Neuronal stem cell (in vitro differentiated cells): ENCODE data around the gene HENMT1.
"Not testable (repeated sequence)": the region's sequence is repeated elsewhere in the genome, so short reads cannot be mapped to it uniquely, and the experiment has no call there.

ENCODE experiments used
- DNase-seq: peaks from one replicate; pipeline ENCODE4 v3.0.0-alpha.2; 2013; ENCODE audit warnings: low spot score
- H2AFZ ChIP-seq: one replicate; pipeline ENCODE4 v1.6.1; 2013; ENCODE audit warnings: mild to moderate bottlenecking, low read length, inconsistent platforms
- H2AK5ac ChIP-seq: 2 replicates; pipeline ENCODE4 v1.6.1; 2013; ENCODE audit warnings: low read depth, mild to moderate bottlenecking, inconsistent platforms, low read length, moderate library complexity, mixed read lengths
- H2BK120ac ChIP-seq: 2 replicates; pipeline ENCODE4 v1.6.1; 2013; ENCODE audit warnings: low read depth, mild to moderate bottlenecking, inconsistent platforms, low read length, moderate library complexity, mixed read lengths
- H2BK12ac ChIP-seq: one replicate; pipeline ENCODE4 v1.6.1; 2013; ENCODE audit warnings: low read length, inconsistent platforms
- H2BK15ac ChIP-seq: 2 replicates; pipeline ENCODE4 v1.6.1; 2013; ENCODE audit warnings: mild to moderate bottlenecking, low read length, inconsistent platforms, mixed read lengths
- H2BK5ac ChIP-seq: one replicate; pipeline ENCODE4 v1.6.1; 2013; ENCODE audit warnings: inconsistent platforms, mild to moderate bottlenecking, low read length, moderate library complexity
- H3K14ac ChIP-seq: one replicate; pipeline ENCODE4 v1.6.1; 2013; ENCODE audit warnings: low read length, inconsistent platforms
- H3K18ac ChIP-seq: 2 replicates; pipeline ENCODE4 v1.6.1; 2013; ENCODE audit warnings: low read length, inconsistent platforms
- H3K23ac ChIP-seq: 2 replicates; pipeline ENCODE4 v1.6.1; 2013; ENCODE audit warnings: low read depth, mild to moderate bottlenecking, mixed read lengths, low read length, inconsistent platforms; ENCODE audit not compliant: poor library complexity
- H3K27ac ChIP-seq: replicated peaks from 3 replicates; pipeline ENCODE4 v1.5.1; 2013; ENCODE audit warnings: low read length, inconsistent platforms
- H3K27me3 ChIP-seq, 3 experiments: 2 replicates each; pipeline ENCODE4 v1.6.1; 2013; ENCODE audit warnings: low read length in 3 of 3, mild to moderate bottlenecking in 2 of 3, inconsistent platforms in 1 of 3, low read depth in 1 of 3, mixed read lengths in 1 of 3, moderate library complexity in 1 of 3; ENCODE audit not compliant: control insufficient read depth in 3 of 3, insufficient read depth in 3 of 3
- H3K36me3 ChIP-seq, 2 donors: replicated peaks in 1 of 2; 2 replicates each; pipeline ENCODE4 v1.6.1; 2013; ENCODE audit warnings: low read length in 2 of 2; ENCODE audit not compliant: control insufficient read depth in 2 of 2, insufficient read depth in 2 of 2
- H3K4ac ChIP-seq: 2 replicates; pipeline ENCODE4 v1.6.1; 2013; ENCODE audit warnings: inconsistent platforms, mild to moderate bottlenecking, low read length, moderate library complexity
- H3K4me1 ChIP-seq, 2 donors: 1 replicate in 1 of 2; 2 replicates in 1 of 2; pipeline ENCODE4 v1.6.1; 2013; ENCODE audit warnings: low read length in 2 of 2, low read depth in 1 of 2; ENCODE audit not compliant: control insufficient read depth in 2 of 2, insufficient read depth in 1 of 2
- H3K4me2 ChIP-seq: one replicate; pipeline ENCODE4 v1.6.1; 2013; ENCODE audit warnings: mild to moderate bottlenecking, low read length, inconsistent platforms; ENCODE audit not compliant: insufficient read depth, poor library complexity, severe bottlenecking
- H3K4me3 ChIP-seq, 2 donors: 2 replicates each; pipeline ENCODE4 v1.5.1; 2013; ENCODE audit warnings: low read length in 2 of 2, mild to moderate bottlenecking in 2 of 2, inconsistent platforms in 1 of 2, moderate library complexity in 1 of 2
- H3K79me1 ChIP-seq: one replicate; pipeline ENCODE4 v1.6.1; 2013; ENCODE audit warnings: low read depth, mild to moderate bottlenecking, inconsistent platforms, low read length, moderate library complexity
- H3K9ac ChIP-seq: one replicate; pipeline ENCODE4 v1.6.1; 2013; ENCODE audit warnings: mild to moderate bottlenecking, low read depth, low read length, inconsistent platforms; ENCODE audit not compliant: poor library complexity
- H3K9me3 ChIP-seq, 2 donors: replicated peaks in 1 of 2; 2 replicates each; pipeline versions ENCODE3 to v1.6.1; 2013; ENCODE audit warnings: low read length in 2 of 2, mild to moderate bottlenecking in 2 of 2, inconsistent platforms in 1 of 2, low read depth in 1 of 2, mixed read lengths in 1 of 2, moderate library complexity in 1 of 2; ENCODE audit not compliant: control insufficient read depth in 2 of 2, insufficient read depth in 1 of 2
- H4K8ac ChIP-seq: one replicate; pipeline ENCODE4 v1.6.1; 2013; ENCODE audit warnings: low read depth, mild to moderate bottlenecking, inconsistent platforms, low read length, moderate library complexity
- H4K91ac ChIP-seq: one replicate; pipeline ENCODE4 v1.6.1; 2013; ENCODE audit warnings: low read length, low read depth, mild to moderate bottlenecking, inconsistent platforms; ENCODE audit not compliant: poor library complexity
- WGBS, 2 donors: extraction: QIAGEN DNeasy Blood & Tissue Kit; methylation state at CpG; one replicate each; pipeline ENCODE4 v1.1.7; 2013; ENCODE audit warnings: missing lambda C conversion rate in 2 of 2, mixed read lengths in 1 of 2; ENCODE audit not compliant: insufficient read length in 2 of 2, insufficient replicate concordance in 1 of 2; ENCODE audit errors: extremely low coverage in 2 of 2; 5-methylcytosine and 5-hydroxymethylcytosine counted together

The HENMT1 gene

GRCh38 chr1:108703939-108704338, 43.0 kb upstream of the HENMT1 start:
- no peak overlapping the region for H3K14ac ChIP-seq
- H3K4me3 ChIP-seq = no peak overlapping the region
- peaks cover 9 to 35% of the 10 kb centered on the region in 2 donors for H3K36me3 ChIP-seq
- H2AK5ac ChIP-seq = no peak overlapping the region
- WGBS, 2 donors = no CpG with 5 or more reads among the region's 6 CpGs
- no peak overlapping the region for H3K4me2 ChIP-seq
- H3K27ac ChIP-seq = no peak overlapping the region
- no peak for DNase-seq
- no peaks in the 10 kb centered on the region for H3K79me1 ChIP-seq
- H3K23ac ChIP-seq = no peak overlapping the region
- no peak overlapping the region for H2AFZ ChIP-seq
- H4K8ac ChIP-seq = no peak overlapping the region
- no peak overlapping the region for H2BK120ac ChIP-seq
- no peak overlapping the region for H3K18ac ChIP-seq
- H3K4ac ChIP-seq = no peak overlapping the region
- no peak overlapping the region for H4K91ac ChIP-seq
- H3K27me3 ChIP-seq = peaks cover 0 to 2% (median 0%) of the 10 kb centered on the region in 3 experiments
- no peaks in the 10 kb centered on the region for H3K4me1 ChIP-seq
- H2BK15ac ChIP-seq = no peak overlapping the region
- H2BK5ac ChIP-seq = no peak overlapping the region
- no peak overlapping the region for H3K9ac ChIP-seq
- H2BK12ac ChIP-seq = no peak overlapping the region
- H3K9me3 ChIP-seq = no peaks in the 10 kb centered on the region

DNA sequence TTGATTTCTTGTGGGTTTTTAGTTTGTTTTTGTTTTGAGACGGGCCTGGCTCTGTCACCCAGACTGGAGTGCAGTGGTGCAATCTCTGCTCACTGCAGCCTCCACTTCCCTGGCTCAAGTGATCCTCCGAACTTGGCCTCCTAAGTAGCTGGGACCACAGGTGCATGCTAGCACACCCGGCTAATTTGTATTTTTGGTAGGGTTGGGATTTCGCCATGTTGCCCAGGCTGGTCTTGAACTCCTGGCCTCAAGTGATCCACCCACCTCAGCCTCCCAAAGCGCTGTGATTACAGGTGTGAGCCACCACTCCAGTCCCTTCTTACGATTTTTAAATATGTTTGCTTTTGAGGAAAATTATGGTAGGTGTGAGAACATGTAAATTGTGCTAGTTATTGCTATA, 41.2 kb upstream of the HENMT1 start:
- not testable (repeated sequence) for H3K14ac ChIP-seq, H2BK120ac ChIP-seq, H2AFZ ChIP-seq, H2BK5ac ChIP-seq, H3K23ac ChIP-seq, H3K18ac ChIP-seq, H3K4me3 ChIP-seq, H3K4me1 ChIP-seq, H2BK12ac ChIP-seq, H3K27ac ChIP-seq, H4K8ac ChIP-seq, DNase-seq, H3K9me3 ChIP-seq, H2BK15ac ChIP-seq, H3K27me3 ChIP-seq, H4K91ac ChIP-seq, H3K9ac ChIP-seq, H3K4me2 ChIP-seq, H3K4ac ChIP-seq, H2AK5ac ChIP-seq, H3K79me1 ChIP-seq
- no CpG with 5 or more reads among the region's 6 CpGs for WGBS, 2 donors
- peaks cover 16 to 53% of the 10 kb centered on the region in 2 donors for H3K36me3 ChIP-seq

- Histone ChIP-seq H3K14ac (no peak overlapping the region), H3K18ac (no peak overlapping the region), H2AFZ (no peak overlapping the region), H3K4me1 (no peaks in the 10 kb centered on the region), H3K27ac (no peak overlapping the region), H3K4me3 (no peak overlapping the region), H3K27me3 (peaks cover 0 to 2% (median 0%) of the 10 kb centered on the region in 3 experiments), H3K4ac (no peak overlapping the region), H2BK12ac (no peak overlapping the region), H3K4me2 (no peak overlapping the region), H3K79me1 (no peaks in the 10 kb centered on the region), H2BK120ac (no peak overlapping the region), H4K8ac (no peak overlapping the region), H3K36me3 (peaks cover 20 to 61% of the 10 kb centered on the region in 2 donors), H4K91ac (no peak overlapping the region), H2BK5ac (no peak overlapping the region), H2BK15ac (no peak overlapping the region), H3K23ac (no peak overlapping the region), H3K9ac (no peak overlapping the region), H2AK5ac (no peak overlapping the region), H3K9me3 (no peaks in the 10 kb centered on the region)
- no CpG with 5 or more reads among the region's 5 CpGs for WGBS, 2 donors
- no peak for DNase-seq
Measured at GRCh38 chr1:108701176-108701849, 40.4 kb upstream of the HENMT1 start.

GRCh38 chr1:108699375-108700332, 38.8 kb upstream of the HENMT1 start:
- H3K4me2 ChIP-seq = no peak overlapping the region
- peaks cover 0 to 1% (median 0%) of the 10 kb centered on the region in 3 experiments for H3K27me3 ChIP-seq
- no peak overlapping the region for H4K8ac ChIP-seq
- H2AFZ ChIP-seq = no peak overlapping the region
- no peak overlapping the region for H3K27ac ChIP-seq
- no peak overlapping the region for H3K4me3 ChIP-seq
- no peak overlapping the region for H2AK5ac ChIP-seq
- H3K9me3 ChIP-seq = no peaks in the 10 kb centered on the region
- H3K4ac ChIP-seq = no peak overlapping the region
- WGBS, 2 donors = 100% methylated on average over 4 to 5 of the region's 22 CpGs
- no peak for DNase-seq
- H2BK12ac ChIP-seq = no peak overlapping the region
- H2BK15ac ChIP-seq = no peak overlapping the region
- no peak overlapping the region for H3K18ac ChIP-seq
- H4K91ac ChIP-seq = no peak overlapping the region
- H3K9ac ChIP-seq = no peak overlapping the region
- peaks cover 0 to 3% of the 10 kb centered on the region in 2 donors for H3K4me1 ChIP-seq
- H3K79me1 ChIP-seq = no peaks in the 10 kb centered on the region
- H3K14ac ChIP-seq = no peak overlapping the region
- H3K36me3 ChIP-seq = peaks cover 21 to 78% of the 10 kb centered on the region in 2 donors
- H2BK5ac ChIP-seq = no peak overlapping the region
- H2BK120ac ChIP-seq = no peak overlapping the region
- H3K23ac ChIP-seq = no peak overlapping the region
